Neural cell (in vitro differentiated cells): ENCODE measurements around the gene SP6.

Experiments used
- POLR2AphosphoS5 ChIP-seq: IDR thresholded peaks from 2 replicates; pipeline ENCODE4 v1.6.1; 2012
- RAD21 ChIP-seq: fragments of 450-650 bp; conservative IDR thresholded peaks from 2 replicates; pipeline ENCODE4 v1.6.1; 2014; ENCODE audit warnings: antibody characterized with exemption, mild to moderate bottlenecking, moderate library complexity

DNA sequence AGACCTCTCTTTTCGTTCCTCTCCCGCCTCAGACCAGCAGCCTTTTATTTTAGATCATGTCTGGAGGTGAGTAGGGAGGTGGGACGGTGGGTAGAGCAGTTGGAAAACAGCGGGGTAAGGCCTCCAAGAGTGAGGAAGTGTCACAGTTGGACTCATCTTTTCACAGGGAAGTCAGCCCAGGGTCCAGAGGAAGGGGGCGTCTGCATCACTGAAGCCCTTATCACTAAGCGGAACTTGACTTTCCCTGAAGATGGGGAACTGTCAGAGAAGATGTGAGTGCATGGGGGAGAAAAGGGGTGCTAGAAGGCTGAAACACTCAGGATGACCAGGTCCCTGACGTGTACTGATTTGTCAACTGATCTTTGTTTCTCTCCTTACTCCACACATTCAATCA lies 19.0 kb downstream of the SP6 start:
- no peak for TF ChIP-seq POLR2AphosphoS5
- TF ChIP-seq RAD21 = no peak
